Stimulated activated CD8-positive, alpha-beta memory T cell treated with anti-CD3 and anti-CD28 coated beads, Interleukin-7, amount 100 ng/mL, for 4 hours (primary cell): ENCODE results near the gene CRHR1.

ENCODE experiments used
- DNase-seq, 2 donors: peaks; one replicate each; pipeline ENCODE4 v3.0.0-alpha.2; 2020; ENCODE audit warnings: low read depth in 2 of 2

Gene CRHR1

DNA sequence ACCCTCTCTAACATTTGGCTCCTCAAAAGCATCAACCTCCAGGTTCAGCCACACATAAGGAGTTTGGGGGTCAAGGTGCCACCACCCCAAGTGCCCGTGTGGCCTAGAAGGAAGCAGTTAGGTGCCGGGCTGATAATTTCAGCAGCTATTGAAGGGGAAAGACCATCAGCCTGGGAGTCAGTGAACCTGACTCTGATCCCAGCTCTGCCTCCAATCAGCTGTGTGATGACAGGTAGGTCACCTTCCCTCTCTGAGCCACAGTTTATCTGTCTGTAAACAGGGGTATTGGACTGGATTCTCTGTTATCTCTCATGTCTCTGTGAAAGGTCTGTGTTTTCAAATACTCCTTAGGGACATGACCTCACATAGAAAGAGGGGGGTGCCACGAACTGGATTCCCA lies 3.9 kb downstream of the CRHR1 start:
- DNase-seq = no peak

DNA sequence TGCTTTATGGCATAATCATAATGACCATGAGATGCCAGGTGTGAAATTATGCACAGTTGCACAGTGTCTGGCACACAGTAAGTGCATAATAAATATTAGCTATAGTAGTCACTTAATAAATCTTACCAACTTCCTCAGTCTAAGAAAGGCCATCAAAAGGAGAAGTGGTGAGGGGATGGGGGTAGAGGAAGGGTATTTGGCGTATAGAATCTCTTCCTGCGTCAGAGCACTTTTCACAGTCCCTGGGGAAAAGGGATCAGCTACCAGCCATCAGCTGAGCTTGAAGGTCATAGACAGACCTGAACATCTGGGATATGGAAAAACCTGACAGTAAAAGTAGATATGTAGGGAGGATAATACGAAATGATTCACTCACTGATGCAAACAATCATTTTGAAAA lies 5.8 kb downstream of the CRHR1 start:
- DNase-seq = no peak

GRCh38 chr17:45790296-45790922 lies 6.3 kb downstream of the CRHR1 start:
- no peak for DNase-seq

DNA sequence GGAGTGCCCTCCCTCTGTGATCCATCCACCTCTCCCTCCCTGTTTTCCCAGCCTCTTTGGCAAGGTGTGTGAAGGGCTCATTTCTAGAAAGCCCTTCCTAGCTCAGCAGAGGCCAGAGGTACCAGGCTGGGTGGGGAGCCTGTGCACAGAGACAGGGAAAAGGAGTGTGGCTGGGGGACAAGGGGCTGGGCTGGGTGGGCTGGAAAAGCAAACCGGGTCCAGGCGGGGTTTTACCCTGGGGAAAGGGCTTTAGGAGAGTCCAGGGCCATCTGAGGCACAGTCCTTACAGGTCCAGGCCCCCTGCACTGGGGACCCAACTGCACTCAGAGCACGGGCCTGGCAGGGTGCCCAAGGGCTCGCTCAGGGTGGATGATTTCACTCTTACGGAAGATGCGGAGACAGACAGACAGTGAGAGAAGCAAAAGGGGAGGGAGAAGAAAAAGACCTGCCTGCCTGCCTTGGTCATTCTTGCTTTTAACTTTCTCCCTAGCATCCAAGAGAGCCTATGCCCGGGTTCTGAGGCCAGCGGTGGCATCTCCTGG lies 7.0 kb downstream of the CRHR1 start:
- DNase-seq = no peak

- DNase-seq = no peak
These were observed 7.8 kb downstream of the CRHR1 start for GRCh38 chr17:45791935-45792334.

- DNase-seq = no peak
These were observed 8.3 kb downstream of the CRHR1 start for GRCh38 chr17:45792437-45792836.

- no peak for DNase-seq
These were observed 9.1 kb downstream of the CRHR1 start for GRCh38 chr17:45792995-45793755.

DNA sequence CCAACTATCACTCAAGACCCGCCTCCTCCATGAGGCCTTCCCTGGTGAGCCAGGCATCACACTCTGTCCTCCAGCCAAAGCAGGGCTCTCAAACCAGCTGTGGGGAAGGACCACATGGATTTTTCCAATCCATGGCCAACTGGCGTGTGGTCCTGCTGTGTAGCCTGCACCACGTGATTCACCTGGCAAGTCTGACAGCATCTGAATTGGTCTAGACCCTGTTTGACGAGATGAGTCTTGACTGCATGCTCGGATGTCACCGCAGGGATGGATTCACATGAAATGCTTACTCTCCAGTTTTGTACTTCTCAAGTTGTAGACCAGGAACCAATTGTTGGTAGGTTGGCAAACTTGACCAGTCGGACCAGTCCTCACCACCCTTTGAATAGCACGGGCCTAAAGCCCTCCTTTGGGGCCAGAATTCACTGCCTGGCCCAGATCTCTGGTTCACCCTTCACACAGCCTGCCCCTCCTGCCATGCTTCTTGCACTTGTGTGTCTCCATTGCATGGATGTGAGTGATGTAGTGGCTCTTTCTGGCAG lies 9.9 kb downstream of the CRHR1 start:
- DNase-seq = no peak

DNA sequence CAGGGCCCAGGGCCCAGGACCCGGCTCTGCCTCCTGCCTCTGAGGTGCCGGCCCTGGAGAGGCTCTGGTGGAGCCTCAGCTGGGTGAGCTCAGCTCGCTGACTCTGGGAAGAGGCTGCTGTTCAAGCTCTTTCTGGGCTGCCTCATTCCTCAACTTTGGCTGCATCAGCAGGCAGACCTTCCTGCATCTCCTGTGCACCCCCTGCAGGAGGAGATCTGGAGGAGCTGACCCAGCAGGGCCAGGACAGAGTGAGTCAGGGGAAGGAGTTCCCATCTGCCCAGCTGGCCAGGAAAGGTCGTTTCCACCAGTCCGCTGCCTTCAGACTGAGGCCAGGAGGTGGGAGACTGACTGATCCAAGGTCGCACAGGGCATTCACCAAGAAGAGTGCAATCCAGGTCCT lies 10.7 kb downstream of the CRHR1 start:
- DNase-seq = no peak

DNA sequence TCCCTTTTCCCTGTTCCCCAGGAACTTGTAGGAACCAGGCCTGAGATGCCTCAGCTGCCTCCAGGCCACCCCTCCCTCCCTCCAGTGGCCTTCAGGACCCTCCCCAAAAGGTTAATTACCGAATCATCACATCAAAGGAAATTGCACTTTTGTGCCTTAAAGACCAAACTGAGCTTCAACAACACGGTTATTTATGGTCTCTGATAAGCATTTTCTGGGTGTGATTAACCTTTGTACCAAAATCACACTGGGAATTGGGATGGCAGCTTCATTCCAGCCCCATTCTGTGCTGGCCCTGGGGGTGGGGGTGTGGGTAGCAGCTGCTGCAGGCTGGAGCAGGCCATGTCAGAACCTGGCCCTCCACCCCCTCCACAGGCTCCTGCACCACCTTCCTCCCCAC lies 16.7 kb downstream of the CRHR1 start:
- DNase-seq = no peak

GRCh38 chr17:45801421-45801820 lies 17.3 kb downstream of the CRHR1 start:
- no peak for DNase-seq

DNA sequence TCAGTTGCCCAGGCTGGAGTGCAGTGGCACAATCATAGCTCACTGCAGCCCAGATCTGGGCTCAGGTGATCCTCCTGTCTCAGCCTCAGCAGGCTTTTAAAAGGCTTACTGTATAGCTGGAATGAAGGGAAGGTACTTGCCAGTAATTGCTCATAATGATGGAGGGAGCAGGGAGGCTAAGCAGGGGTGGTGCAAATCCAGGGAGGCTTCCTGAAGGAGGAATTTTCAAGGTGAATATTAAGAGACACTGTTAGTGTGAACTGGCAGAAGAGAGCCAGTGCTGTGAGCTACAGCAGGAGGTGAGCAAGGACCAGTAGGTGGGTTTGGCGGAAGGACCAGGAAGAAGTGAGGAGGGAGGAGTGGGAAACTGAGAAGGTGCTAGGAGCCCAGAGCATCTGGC lies 24.7 kb downstream of the CRHR1 start:
- no peak for DNase-seq

DNA sequence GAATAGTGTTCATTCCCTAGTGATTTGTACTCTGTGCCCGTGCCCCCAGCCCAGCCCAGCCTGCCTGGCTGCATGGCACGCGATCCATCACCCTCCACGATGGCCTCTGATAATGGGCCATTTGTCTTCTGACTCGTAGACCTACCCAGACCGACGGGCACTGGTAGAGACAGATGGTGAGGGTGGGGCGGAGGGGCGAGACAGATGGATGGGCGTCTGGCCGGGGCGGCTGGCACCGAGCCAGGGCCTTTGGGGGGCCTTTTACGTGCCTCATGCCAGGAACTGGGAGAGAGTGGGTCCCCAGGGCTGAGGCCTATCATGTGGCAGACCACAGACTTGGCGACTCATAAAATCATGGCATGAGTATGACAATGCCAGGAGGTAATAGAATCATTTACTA lies 25.4 kb downstream of the CRHR1 start:
- no peak for DNase-seq

- DNase-seq = no peak
These were observed 28.0 kb downstream of the CRHR1 start for GRCh38 chr17:45812102-45812501.

DNA sequence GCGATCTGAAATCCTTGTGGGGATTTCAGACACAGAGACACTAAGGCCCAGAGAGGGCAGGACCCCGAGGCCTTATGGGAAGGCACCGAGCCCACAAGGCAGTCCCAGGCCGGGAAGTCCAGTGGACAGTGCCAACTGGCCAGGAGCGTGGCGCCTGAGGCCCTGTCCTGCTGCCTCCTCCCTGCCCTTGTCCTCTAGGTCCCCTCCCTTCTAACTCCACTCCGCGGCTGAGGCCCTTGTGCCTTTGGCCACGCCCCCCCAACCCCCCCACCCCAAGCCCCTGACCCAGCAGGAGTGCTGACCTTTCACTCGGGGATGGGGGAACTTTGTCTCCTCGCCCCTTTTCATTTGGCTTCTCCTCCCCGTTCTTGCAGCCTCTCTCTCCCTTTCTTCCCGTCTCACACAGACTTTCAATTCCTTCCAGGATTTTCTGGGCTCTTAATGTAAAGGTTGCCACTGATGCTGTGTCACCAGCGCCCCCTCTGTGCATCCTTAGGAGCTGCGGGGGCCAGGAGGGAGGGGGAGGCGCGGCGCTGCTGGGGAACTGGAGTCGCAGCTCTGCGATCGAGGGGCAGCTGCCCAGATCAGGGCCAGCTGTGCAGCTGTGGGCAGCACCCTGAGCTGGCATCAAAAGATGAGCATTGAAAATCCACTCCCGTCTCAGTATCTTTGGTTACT lies 29.1 kb downstream of the CRHR1 start:
- DNase-seq = no peak

- no peak for DNase-seq
These were observed 30.8 kb downstream of the CRHR1 start for GRCh38 chr17:45814622-45815606.

GRCh38 chr17:45815752-45816151 lies 31.6 kb downstream of the CRHR1 start:
- no peak for DNase-seq

- no peak for DNase-seq
These were observed 33.9 kb downstream of the CRHR1 start for GRCh38 chr17:45818041-45818440.

GRCh38 chr17:45818699-45819098 lies 34.6 kb downstream of the CRHR1 start:
- DNase-seq = no peak

GRCh38 chr17:45819632-45820031 lies 35.5 kb downstream of the CRHR1 start:
- no peak for DNase-seq

- DNase-seq = no peak
These were observed 36.1 kb downstream of the CRHR1 start for GRCh38 chr17:45820052-45820780.
